ENCODE results near the gene PSMC6.
"Not testable (repeated sequence)": the region's sequence is repeated elsewhere in the genome, so short reads cannot be mapped to it uniquely, and the experiment has no call there.

PSMC6 gene

DNA sequence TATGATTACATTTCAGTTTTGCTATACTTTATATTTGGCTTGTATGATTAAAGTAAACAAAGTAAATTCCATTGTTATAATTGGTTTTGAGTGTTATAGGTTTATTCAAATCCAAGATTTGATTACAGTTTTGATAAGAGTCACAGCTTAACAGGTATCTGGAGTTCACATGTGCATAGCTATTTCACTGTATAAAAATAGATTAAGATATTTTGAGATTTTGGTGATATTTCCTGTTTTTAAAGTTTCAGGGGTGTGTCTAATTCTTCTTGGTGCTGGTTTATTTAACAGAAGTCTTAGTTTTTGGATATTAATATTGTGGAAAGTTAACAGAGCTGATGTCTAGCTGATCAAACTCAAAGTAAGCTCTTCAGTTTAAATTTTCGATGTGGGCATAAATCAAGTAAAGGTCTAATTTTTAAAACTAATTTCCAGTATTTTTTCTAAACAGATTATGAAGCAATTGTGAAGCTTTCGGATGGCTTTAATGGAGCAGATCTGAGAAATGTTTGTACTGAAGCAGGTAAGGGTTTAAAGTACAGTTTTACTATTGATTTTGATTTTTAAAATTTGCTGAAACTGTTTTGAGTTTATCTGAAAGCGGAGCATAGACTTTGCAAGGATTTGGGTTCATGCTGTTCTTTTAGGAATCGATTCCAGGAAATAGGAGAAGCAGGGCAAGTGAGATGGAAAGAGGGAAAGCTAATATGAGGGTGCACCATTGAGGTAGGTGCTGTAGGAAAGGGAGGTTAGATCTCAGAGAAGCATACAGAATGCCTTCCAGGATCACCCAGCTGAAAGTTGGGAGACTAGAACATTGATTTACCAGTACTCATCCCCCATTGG, 16.7 kb downstream of the PSMC6 start:
- DNase-seq = no peak

DNA sequence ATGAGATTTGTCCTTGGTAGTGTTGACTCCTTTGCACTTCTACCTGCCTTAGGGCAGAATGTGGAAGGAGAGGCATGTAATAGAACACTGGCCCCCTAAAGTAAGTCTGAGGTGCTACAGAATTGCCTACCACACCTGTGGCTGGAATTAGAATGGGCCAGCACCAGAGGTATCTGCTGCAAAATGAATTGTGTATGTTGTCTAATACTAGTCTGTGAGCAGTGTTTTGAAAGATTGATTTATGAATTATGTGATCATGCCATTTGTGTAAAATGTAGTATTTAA, 17.3 kb downstream of the PSMC6 start:
- no peak for DNase-seq

DNA sequence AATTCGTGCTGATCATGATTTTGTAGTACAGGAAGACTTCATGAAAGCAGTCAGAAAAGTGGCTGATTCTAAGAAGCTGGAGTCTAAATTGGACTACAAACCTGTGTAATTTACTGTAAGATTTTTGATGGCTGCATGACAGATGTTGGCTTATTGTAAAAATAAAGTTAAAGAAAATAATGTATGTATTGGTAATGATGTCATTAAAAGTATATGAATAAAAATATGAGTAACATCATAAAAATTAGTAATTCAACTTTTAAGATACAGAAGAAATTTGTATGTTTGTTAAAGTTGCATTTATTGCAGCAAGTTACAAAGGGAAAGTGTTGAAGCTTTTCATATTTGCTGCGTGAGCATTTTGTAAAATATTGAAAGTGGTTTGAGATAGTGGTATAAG, 20.5 kb downstream of the PSMC6 start:
- DNase-seq = not testable (repeated sequence)

DNA sequence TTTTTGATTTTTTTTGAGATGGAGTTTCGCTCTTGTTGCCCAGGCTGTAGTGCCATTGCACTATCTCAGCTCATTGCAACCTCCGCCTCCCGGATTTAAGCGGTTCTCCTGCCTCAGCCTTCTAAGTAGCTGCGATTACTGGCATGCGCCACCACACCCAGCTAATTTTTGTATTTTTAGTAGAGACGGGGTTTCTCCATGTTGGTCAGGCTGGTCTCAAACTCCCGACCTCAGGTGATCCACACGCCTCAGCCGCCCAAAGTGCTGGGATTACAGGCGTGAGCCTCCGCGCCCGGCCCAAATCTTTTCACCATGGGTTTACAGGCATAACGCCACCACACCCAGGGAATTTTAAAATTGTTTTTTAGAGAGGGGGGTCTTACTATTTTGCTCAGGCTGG, 22.0 kb downstream of the PSMC6 start:
- not testable (repeated sequence) for DNase-seq

DNA sequence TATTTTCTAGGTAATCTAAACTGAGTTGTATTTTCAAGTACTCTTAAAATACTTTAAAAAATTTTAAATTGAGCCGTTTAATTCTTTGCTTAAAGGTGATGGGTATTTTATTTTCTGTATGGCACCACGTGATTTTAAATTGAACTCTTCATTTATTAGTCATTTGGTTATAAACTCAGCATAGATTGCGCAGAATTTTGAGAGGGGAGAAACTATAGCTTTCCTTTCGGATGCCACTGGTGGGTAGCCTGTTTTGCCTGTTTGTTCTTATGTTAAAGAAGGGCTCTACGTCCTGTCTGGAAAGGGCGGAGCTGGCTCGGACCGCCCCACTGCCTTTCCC, 22.6 kb downstream of the PSMC6 start:
- DNase-seq = no peak

DNA sequence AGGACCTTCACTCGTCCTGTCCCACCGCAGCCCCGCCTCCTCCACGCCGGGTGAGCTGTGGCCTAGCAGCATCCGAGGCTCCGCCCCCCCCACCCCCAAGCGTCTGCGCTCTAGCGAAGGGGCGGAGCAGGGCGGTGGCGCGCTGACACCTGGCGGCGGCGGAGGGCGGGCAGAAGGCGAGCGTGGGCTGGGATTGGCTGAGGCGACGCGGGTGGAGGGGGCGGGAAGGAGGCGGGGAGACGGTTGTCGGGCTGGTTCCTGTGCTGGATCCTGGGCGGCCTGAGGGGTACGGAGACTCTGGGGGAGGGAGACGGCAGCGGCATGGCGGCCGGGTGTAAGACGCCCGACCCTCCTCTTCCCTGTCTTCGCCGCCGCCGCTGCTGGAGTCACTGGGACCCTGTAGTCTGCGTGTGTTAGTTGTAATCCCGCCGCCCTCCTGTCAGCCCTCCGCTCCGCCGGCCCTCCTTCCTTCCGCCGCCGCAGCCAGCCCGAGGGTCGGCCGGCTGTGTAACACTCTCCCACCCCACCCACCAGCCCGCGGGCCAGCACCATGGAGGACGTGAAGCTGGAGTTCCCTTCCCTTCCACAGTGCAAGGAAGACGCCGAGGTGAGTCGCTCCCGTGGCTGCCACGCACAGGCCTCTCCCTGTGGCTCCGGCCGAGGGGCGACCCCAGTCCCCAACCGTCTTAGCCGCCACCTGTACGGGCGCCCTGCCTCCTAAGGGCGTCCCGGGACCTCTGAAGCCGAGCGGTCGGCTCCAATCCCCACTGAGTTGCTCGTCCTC, 23.1 kb downstream of the PSMC6 start, which contains the start of gene STYX:
Gene STYX, plus strand, starts transcription at position 242 of the 784 bp plus-strand sequence. Its CDS starts 309 bp downstream, at position 551.
- DNase-seq = peak; percentile 95

DNA sequence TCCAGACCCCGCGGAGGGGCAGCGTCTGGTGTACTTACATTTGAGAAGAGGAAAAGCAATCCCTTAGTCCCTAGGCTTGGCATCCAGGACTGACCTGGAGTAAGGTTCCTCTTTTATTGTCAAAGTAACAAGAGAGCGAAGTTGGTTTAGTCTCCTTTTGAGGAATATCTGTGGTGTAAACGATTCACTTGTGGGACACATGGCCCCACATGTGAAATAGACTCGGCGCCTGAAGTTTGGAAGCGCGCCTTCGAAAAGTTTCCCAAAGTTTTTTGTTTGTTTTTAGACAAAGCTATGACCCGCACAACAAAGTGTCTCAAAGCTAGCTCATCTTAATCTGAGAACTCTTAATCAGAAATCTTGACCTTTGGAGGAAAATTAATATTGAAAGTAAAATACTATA, 23.7 kb downstream of the PSMC6 start:
- DNase-seq = no peak

DNA sequence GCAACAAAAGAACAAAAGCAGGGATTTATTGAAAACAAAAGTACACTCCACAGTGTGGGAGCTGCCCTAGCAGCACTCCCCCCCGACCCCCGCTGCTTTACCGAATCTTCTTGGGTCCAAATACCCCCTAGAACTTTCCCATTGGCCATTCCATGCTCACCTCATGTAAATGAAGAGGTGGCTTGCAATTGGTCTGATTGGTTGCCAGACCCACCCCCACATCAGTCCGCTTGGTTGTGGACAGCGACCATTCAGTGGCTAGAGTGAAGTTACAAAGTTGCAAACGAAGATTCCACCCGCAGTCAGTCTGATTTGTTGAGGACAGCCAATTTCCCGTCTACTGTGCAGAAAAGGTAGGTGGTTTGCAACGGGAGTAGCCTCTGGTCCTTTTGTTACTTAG, 26.8 kb downstream of the PSMC6 start:
- DNase-seq = no peak

DNA sequence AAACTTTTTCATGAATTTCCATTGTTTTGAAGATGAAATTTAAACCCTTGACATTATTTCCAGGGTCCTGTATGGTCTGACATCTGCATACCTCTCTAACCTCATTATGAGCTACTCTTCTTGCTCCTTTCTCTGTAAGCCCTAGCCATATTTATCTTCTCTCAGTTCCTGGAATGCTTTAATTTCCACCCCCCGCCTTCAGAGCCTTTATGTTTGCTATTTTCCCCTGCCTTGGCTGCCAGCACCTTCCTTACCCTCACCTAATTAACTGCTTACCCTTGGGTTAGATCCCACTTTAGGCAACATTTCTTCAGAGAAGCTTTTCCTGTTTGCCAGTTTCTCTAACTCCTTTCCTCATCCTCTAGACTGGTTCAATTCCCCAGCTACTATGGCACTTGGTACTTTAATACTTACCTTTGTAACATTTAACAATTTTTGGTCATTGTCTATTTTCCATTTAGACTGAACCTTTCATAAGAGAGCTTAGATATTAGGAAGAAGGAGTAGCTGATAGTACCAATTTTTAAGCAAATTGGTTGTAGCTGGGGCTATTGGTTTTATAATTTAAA, 29.0 kb downstream of the PSMC6 start:
- DNase-seq = no peak

DNA sequence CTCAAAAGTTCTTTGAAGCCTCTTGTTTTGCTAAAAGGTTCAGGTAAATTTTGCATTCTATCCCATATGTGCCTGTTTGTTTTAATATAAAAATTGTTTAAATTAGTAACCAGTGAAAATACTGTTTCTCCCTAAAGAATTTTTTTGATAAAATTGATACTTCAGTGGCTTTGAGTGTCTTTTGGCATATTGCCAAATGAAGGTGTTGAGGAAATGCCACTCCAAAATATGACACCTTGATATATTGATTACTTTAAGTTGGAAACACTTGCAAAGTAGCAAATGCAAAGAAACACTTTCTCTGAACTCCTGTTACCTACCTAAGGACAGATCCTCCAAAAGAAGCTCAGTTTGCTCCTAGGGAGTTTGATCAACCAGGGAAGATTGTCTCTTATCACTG, 31.4 kb downstream of the PSMC6 start:
- no peak for DNase-seq

DNA sequence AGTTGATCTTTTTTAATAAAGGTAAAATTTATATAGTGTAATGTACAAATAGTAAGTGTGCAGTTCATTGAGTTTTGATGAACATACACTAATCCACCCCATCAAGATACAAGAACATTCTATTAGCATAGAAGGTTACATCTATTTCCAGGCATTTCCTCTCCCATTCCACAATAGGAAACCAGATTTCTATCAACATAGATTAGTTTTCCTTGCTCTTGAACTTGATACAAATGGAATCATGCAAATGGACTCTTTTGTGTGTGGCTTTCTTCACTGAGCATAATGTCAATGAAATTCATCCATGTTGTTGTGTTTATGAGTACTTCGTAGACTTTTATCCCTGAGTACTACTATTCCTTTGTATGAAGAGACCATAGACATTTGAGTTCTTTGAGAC, 33.8 kb downstream of the PSMC6 start:
- no peak for DNase-seq

DNA sequence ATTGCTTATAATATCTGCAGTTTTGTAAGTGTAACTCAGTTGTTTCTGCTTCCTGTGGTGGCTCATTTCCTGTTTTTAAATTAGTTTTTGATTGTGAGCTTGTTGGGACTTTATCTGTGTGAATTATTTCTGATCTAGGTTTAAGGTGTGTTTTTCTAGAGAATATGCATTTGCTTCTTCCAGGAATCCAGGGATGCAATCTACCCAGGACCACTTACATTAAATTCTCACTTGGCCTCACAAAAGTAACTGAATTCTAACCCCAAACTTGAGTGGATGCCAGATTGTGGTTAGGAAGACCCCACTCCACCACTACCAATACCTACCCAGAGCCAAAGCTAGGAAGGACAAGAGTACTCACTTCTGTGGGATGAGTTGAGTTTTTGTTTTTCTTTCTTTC, 34.9 kb downstream of the PSMC6 start:
- DNase-seq = no peak

DNA sequence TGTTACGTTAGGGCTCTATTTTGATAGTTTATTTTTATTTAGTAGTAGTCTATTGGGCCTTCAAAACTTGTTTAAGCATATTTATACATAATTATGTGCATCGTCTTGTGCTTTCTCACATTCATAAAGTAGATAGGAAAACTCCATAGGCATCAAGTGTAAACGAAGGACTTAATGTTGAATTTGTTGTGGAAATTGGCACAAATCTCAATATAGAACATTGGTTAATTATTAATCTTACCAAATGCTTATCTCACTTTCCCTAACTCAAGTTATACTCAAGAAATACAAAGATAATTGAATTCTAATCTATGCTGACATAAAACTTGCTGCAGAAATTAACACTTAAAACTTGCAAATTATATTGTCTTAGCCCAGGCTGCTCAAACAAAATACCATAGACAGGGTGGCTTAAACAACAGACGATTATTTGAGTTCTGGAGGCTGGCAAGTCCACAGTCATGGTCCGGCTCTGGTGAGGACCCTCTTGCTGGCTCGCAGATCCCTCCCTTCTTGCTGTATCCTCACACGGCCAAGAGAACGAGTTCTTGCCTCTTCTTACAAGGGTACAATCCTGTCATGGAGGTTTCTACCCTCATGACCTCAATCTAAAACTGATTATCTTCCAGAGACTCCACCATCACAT, 41.8 kb downstream of the PSMC6 start:
- DNase-seq = no peak

DNA sequence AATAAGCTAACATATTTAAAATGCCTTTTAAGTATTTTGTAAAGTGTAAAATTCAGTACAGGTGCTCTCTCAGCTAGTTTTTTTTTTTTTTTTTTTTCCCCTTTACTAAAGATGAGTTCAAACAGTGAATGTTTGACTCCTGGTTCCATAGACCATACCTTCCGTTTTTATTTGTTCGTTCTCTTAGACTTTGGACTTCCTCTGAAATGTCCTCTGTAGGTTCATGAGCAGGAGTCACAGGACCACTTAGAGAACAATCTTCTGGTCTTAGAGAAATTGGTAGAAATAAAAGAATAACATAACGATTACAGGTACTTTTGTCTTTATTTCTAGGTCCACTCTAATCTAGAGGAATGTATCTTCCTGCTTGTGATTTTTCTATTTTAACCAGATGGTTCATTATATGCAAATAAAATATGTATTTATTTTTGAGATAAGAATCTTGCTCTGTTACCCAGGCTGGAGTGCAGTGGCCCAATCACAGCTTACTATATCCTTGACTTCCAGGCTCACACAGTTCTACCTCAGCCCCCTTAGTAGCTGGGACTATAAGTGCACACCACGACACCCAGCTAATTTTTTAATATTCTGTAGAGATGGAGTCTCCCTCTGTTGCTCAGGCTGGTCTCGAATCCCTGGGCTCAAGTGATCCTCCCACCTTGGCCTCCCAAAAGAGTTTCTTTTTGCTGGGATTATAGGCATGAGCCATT, 48.8 kb downstream of the PSMC6 start:
- no peak for DNase-seq

DNA sequence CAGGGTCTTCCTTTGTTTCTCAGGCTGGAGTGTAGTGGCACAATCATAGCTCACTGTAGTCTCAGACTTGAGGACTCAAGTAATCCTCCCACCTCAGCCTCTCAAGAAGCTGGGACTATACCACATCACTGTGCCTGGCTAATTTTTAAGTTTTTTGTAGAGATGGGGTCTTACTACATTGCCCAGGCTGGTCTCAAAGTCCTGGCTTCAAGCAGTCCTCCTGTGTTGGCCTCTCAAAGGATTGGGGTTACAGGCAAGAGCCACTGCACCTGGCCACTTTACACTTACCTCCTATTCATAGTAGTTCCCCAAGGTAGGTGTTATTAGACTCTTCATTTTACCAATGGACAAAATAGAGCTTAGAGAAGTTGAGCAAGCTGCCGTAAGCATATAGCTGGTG, 52.1 kb downstream of the PSMC6 start:
- DNase-seq = no peak

DNA sequence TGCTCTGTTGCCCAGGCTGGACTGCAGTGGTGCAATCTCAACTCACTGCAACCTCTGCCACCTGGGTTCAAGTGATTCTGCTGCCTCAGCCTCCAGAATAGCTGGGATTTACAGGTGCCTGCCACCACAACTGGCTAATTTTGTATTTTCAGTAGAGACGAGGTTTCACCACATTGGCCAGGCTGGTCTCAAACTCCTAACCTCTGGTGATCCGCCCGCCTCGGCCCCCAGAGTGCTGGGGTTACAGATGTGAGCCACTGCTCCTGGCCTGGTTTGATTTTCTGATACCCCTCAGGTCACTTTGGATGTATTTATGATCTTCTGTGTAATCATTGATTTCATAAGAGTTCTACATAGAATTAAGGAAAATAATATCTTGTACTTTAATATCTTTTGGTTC, 55.9 kb downstream of the PSMC6 start:
- not testable (repeated sequence) for DNase-seq

DNA sequence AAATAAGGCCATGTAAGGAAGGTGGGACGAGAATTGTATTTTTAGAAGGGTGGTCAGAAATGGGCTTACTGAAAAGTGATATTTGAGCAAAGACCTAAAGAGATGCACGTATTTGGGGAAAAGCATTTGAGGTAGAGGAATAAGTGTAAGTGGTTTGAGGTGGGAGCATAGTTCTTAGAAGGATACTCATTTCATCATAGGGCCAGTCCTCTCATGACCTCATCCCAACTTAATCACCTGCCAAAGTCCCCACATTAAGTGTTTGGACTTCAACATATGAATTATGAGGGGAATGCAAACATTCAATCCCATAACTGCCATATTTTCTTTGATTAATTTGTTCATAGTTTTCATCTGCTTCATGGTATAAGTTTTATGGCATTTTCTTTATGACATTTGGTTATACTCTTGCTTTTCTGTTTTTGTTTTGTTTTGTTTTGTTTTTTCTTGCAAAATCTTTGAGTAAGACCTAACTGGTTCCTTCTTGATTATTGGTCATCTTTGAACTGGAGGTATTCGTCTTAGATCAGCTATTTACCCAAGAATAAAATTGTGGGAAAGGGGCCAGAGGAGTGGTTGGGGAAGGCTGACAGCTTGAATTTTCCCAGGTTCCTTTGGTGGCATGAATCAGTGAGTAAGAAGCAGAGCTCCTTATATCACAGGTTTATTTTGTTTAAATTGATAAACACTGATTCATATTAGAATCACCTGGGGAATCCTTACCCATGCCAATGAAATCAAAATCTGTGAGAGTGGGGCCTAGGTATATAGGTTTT, 60.2 kb downstream of the PSMC6 start:
- DNase-seq = no peak

DNA sequence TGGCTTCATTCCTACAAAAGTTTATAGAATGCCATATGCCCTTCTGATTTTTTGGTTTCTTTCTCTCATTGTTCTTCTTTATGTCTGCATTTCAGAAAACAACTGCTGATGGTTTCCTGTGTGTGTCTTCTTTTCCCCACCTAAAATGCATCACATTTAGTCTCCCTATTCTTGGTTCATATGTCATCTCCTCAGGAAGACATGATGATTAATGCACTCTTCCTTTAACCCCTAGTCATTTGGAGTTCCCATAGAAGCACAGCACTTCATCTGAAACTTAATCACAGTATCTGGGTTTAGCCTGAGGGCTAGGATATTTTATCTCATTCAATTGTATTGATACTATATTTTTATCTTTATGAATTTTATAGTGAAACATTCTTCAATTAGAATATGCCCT, 62.9 kb downstream of the PSMC6 start:
- no peak for DNase-seq

DNA sequence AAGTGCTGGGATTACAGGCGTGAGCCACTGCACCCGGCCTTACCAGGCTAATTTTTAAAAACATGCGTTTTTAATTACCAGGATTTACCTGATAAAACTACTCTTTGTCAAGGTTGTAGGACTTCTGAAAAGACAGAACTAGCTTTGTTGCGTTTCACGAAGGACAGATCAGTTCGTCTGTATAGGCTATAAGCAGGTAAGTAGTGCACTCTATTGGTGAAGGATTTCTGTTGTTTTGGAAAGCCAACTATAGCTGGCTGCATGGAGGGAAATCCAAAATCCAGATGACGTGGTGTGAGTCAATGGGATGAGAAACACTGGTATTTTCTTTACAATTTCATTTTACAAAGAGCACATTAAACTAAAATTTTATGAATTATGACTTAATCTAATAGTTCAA, 69.8 kb downstream of the PSMC6 start:
- DNase-seq = no peak

All from NCI-H1930 (cell line).